VCaP (cell line): ENCODE data around the gene MAP3K20.

ENCODE experiments used
- H3K27ac ChIP-seq: fragments of 450-650 bp; 2 replicates; pipeline ENCODE4 v1.5.1; 2017
- TF ChIP-seq, protein P1 (sequence below): fragments of 450-650 bp; conservative IDR thresholded peaks from 2 replicates; pipeline ENCODE4 v1.5.1; 2017; ENCODE audit warnings: mild to moderate bottlenecking, moderate library complexity

The MAP3K20 gene

DNA sequence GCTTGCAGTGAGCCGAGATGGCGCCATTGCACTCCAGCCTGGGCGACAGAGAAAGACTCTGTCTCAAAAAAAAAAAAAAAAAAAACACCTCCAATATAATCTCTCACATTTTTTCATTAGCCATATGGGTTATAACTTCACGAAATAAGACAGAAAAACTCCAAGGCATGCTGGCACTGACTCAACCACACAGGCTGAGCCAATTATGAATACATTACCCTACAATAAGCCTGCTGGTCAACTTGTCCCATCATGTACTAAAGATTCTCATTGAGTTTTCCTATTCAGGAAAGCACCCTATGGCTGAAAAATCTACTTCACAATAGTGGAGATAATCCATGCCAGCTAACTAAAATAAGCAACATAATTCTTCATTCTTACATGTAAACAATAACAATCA lies 12.8 kb upstream of the MAP3K20 start:
- no peak overlapping the region for H3K27ac ChIP-seq
- TF ChIP-seq, protein P1, sequence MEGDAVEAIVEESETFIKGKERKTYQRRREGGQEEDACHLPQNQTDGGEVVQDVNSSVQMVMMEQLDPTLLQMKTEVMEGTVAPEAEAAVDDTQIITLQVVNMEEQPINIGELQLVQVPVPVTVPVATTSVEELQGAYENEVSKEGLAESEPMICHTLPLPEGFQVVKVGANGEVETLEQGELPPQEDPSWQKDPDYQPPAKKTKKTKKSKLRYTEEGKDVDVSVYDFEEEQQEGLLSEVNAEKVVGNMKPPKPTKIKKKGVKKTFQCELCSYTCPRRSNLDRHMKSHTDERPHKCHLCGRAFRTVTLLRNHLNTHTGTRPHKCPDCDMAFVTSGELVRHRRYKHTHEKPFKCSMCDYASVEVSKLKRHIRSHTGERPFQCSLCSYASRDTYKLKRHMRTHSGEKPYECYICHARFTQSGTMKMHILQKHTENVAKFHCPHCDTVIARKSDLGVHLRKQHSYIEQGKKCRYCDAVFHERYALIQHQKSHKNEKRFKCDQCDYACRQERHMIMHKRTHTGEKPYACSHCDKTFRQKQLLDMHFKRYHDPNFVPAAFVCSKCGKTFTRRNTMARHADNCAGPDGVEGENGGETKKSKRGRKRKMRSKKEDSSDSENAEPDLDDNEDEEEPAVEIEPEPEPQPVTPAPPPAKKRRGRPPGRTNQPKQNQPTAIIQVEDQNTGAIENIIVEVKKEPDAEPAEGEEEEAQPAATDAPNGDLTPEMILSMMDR, result no peak

DNA sequence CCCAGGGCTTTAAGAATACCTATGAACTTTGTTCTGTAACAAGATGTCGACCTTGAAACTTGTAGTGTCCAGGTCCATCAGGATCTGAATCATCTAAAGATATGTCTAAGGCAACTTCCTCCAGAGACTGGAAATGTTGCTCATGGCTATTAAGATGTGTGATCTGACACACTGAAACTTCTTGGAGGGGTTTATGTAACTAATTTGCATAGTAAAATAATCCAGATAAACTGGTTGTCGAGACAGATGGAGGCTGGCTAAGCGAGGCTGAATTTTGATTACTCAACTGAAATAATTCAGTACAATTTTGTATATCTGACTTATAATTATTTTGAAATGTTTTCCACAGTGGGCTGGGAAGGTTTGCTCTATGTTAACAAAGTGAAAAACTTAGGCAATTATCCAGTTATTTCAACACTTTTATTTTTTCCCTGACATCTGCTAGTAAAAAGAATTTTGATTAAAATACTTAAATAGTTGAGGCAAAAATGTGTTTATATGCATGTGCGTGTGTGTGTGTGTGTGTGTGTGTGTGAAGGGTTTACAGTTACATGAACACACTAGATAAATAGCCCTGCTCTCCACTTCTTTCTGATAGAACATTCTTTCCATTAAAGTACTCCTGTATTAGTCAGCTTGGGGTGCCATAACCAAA lies 11.4 kb upstream of the MAP3K20 start:
- H3K27ac ChIP-seq, result no peak overlapping the region
- TF ChIP-seq, protein P1, result no peak

DNA sequence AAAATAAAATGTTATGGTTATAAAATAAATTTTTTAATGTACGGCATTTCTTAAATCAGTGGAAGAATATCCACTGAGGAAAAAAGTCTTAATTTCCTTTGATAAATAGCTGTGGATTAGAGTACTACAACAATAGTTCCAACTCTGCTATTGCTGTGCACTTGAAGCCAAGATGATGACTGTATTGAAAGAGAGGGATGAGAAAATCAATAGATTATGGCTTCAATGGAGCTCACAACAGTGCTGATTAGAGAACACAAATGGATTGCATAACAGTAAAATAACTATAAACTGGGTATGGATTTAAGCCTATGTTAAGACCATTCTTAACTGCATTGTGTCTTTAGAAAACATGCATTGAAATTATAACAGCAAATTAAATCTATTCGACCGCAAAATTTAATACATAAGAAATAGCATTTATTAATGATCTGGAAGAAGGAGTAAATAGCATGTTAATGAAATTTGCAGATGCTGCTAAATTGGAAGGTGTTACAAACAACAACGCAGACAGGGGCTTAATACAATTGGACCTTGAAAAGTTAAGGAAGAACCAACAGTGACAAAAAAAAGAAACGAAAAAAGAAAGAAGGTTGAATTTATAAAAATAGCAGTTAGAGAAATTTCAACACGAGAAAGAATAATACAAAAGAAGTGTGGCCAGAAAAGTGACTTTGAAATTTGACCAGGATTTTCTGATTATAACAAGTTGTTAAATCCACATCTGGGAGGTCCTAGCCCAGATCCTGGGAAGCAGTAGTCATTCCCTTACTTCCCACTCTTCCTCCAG lies 8.6 kb upstream of the MAP3K20 start:
- H3K27ac ChIP-seq, result no peak overlapping the region
- TF ChIP-seq, protein P1, result no peak

DNA sequence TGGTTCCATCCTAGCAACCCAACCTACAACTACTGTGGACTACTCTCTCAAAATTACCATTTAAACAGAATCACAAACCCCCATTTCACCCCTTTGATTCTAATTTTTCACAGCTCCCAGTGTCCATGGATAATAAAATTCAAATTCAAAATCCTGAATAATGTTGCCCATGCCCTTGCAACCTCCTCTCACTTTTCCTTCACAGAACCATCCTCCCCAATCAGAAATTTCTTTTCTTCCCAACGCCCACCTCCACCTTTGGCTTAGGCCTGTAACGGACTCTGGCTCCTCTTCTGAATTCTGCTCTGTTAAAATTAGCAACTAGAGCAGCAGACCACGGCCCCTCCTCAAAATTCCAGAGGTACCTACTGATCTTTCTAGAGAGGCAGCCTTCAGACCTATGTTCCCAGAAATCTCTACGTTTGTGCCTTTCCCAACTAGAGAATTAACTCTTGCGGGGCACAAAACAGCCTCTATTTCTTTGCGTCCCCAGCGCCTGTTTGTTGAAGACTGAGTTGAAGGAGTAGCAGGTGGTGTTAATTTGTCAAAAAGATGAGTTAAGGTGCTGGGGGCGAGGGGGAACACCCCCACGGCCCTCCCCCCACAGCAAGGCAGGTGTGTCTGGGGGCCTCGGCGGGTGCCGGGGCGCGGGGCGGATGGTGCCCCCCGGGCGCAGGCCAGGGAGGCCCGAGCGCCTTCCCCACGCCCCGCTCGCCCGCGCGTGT lies 428 bp upstream of the MAP3K20 start:
- H3K27ac ChIP-seq, result peak overlapping the region; percentile 94
- TF ChIP-seq, protein P1, result no peak

DNA sequence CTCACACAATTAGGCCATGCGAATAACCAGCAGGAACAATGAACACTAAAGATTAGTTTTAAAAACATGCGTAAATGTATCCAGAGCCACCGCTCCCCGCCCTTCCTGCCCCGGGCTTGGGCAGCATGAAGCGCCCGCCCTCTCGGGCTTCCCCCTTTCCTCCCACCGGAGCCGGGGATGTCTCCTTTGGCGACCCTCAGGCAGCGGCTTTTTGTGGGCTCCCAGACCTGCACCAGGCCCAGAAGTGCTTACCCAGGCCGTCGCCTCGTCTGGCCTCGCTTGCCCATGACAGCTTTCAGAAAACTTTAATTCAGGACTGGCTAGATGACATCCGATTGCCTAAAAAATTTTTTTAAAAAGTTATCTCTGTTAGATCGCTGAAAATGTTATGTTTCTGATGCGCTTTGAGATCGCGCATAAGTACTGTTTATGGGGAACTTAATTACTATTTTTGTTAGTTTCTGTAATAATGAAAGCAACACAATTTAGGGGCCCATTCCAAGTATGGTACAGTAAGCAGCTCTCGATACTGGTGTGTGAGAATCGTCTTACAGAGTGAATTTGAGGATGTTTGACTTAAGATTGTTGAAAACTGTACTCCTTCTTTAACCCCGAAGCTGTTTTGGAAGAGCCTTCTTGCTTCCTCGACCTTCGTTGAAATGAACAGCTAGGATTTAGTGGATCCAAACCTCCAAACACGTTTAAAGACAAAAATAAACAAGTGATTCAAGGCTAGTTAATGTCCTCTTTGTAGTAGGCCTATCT lies 1.1 kb downstream of the MAP3K20 start:
- peak overlapping the region; percentile 94 for H3K27ac ChIP-seq

DNA sequence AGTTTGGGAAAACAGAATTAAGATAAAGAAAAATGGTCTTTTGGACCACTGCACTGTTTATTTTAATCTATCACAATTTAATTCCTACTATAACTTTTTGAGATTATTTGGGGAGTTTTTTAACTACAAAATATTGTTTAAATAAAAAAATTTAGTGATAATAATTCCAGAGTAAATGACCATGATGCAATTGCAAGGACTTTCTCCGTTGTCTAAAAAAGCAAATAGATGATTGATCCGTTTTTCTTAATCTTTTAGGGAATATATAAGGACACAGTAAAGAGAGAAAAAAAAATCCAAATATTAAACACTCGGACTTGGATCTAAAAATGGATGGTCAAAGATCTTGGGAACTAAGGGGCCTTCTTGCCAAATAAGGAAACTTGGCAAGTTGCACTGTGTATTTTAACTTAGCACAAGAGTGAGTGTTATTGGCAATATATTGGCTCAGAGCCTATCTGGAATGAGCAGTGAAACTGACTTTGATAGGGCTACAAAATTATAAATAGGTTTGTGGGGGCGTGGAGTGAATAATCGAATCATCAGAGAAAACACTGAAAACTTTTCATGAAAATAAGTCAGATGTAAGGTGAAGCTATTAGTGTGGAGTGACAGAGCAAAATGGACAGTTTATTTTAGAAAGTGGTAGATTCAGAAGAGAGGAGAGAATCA lies 2.0 kb downstream of the MAP3K20 start:
- peak overlapping the region; percentile 94 for H3K27ac ChIP-seq
- TF ChIP-seq, protein P1, result no peak

More for the DNA sequence above, 1.1 kb downstream of the MAP3K20 start:
- TF ChIP-seq, protein P1, result no peak
